Measurements from ENCODE around the gene CLIC5. TPM values are rescaled to one million over a fixed set of nuclear protein-coding genes. Genes with fewer than 3 reads are reported as not detected.

CLIC5 gene
- total RNA-seq, 1 experiment from 2014 or later: 0.20 TPM

DNA sequence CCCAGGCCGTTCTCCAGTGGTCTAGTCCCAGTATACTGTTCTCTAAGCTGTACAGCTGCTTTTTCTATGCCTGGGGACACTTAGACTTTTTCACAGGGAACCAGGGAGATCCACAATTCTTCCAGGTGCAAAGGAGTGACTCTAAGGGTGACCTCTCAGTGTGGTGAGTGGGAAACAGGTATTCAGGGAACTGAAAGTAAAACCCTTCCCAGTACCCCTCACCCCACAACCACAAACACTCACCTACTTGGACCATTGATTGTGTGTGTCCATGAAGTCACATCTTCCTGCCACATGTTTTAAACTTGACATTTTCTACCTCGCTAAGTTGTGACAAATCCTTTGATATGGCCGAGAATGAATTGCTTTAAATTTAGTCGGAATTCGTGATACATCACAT lies 183.6 kb downstream of the CLIC5 start:
- no peak overlapping the region for H3K9ac ChIP-seq (ENCODE audit: extremely low read depth, insufficient read length, low read length)
- H3K14ac ChIP-seq (ENCODE audit: insufficient read depth, low read length): no peak overlapping the region
- no peaks in the 10 kb centered on the region for H3K9me3 ChIP-seq (ENCODE audit: control insufficient read depth, low read depth, low read length)
- no peak overlapping the region for H3K56ac ChIP-seq (ENCODE audit: insufficient read length, low read depth, low read length)
- WGBS (ENCODE audit: extremely low coverage, insufficient read length, low lambda C conversion rate): no CpG with 5 or more reads among the region's 5 CpGs
- no peaks in the 10 kb centered on the region for H3K79me2 ChIP-seq (ENCODE audit: insufficient read depth, low read length)
- no peak overlapping the region for H2AFZ ChIP-seq (ENCODE audit: low read length)
- TF ChIP-seq, protein P1, sequence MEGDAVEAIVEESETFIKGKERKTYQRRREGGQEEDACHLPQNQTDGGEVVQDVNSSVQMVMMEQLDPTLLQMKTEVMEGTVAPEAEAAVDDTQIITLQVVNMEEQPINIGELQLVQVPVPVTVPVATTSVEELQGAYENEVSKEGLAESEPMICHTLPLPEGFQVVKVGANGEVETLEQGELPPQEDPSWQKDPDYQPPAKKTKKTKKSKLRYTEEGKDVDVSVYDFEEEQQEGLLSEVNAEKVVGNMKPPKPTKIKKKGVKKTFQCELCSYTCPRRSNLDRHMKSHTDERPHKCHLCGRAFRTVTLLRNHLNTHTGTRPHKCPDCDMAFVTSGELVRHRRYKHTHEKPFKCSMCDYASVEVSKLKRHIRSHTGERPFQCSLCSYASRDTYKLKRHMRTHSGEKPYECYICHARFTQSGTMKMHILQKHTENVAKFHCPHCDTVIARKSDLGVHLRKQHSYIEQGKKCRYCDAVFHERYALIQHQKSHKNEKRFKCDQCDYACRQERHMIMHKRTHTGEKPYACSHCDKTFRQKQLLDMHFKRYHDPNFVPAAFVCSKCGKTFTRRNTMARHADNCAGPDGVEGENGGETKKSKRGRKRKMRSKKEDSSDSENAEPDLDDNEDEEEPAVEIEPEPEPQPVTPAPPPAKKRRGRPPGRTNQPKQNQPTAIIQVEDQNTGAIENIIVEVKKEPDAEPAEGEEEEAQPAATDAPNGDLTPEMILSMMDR (conservative IDR thresholded peaks at IDR 0.05): no peak
- no peaks in the 10 kb centered on the region for H3K79me1 ChIP-seq (ENCODE audit: insufficient read depth, low read depth, low read length, poor library complexity, severe bottlenecking)
- no peak overlapping the region for H4K5ac ChIP-seq (ENCODE audit: insufficient read length, low read depth, low read length)
- no peak overlapping the region for H3K4ac ChIP-seq (ENCODE audit: low read depth, low read length)
- H3K4me1 Mint-ChIP-seq: no peaks in the 10 kb centered on the region
- H3T11ph ChIP-seq (ENCODE audit: low read length): no peak overlapping the region
- no peak overlapping the region for H2BK12ac ChIP-seq (ENCODE audit: insufficient read length, low read depth, low read length)
- no peak overlapping the region for H3K23ac ChIP-seq (ENCODE audit: insufficient read length, low read depth, low read length)
- no peak overlapping the region for H3K18ac ChIP-seq (ENCODE audit: insufficient read length, low read depth, low read length)
- no peaks in the 10 kb centered on the region for H3K27me3 ChIP-seq (ENCODE audit: insufficient read depth, low read length)
- H2BK15ac ChIP-seq (ENCODE audit: low read depth, low read length): no peak overlapping the region
- H3K4me3 Mint-ChIP-seq: no peak overlapping the region
- DNase-seq: no peak
- H2BK120ac ChIP-seq (ENCODE audit: low read depth, low read length, poor library complexity, severe bottlenecking): no peak overlapping the region
- H4K8ac ChIP-seq (replicated peaks; ENCODE audit: insufficient read length, low read depth, low read length): no peak overlapping the region
- no peak overlapping the region for H3K4me2 ChIP-seq (ENCODE audit: insufficient read depth, insufficient read length, low read length)
- H3K4me1 ChIP-seq (ENCODE audit: insufficient read depth, low read length): no peaks in the 10 kb centered on the region
- H3K23me2 ChIP-seq (ENCODE audit: insufficient read length, low read depth, low read length, poor library complexity, severe bottlenecking): no peaks in the 10 kb centered on the region
- no peak overlapping the region for H3K27ac Mint-ChIP-seq
- no peaks in the 10 kb centered on the region for H3K36me3 Mint-ChIP-seq (ENCODE audit: insufficient read depth in 1 of 3, low read depth in 3 of 3)
- H3K9me3 Mint-ChIP-seq: peaks cover 0 to 6% of the 10 kb centered on the region in 2 experiments; a peak in 3 of 5 replicates
- no peak overlapping the region for H3K27ac ChIP-seq (ENCODE audit: insufficient read length, low read depth, low read length)
- H3K27me3 Mint-ChIP-seq (ENCODE audit: low read depth): peaks cover 1% of the 10 kb centered on the region; the same call in 1 of the 2 replicates
- no peak overlapping the region for H2BK5ac ChIP-seq (ENCODE audit: insufficient read length, low read length)
- H2AK5ac ChIP-seq (ENCODE audit: insufficient read length, low read length): no peak overlapping the region
- H4K20me1 ChIP-seq (ENCODE audit: control insufficient read depth, insufficient read depth, insufficient read length): no peaks in the 10 kb centered on the region
- no peak overlapping the region for H2BK20ac ChIP-seq (ENCODE audit: low read depth, low read length, poor library complexity, severe bottlenecking)
- no peak overlapping the region for H4K91ac ChIP-seq (ENCODE audit: insufficient read length, low read depth, low read length)

Other genes with a start within 250 kb of the CLIC5 start
- 2.9 and 3.2 TPM in 2 replicates for gene ENPP4, start 114.1 kb upstream of the CLIC5 start, total RNA-seq (2021)
- gene ENPP5, start 155.1 kb upstream of the CLIC5 start, total RNA-seq (2021): 4.6 and 5.1 TPM in 2 replicates

Data from H9 (cell line).